Stimulated activated CD4-positive, alpha-beta T cell treated with anti-CD3 and anti-CD28 coated beads, Interleukin-2, amount 100 ng/mL, for 48 hours (primary cell): Measurements from ENCODE around the gene LRMDA.

Experiments used
- DNase-seq, 2 donors: peaks; one replicate each; pipeline ENCODE4 v3.0.0-alpha.2; 2020

The LRMDA gene

GRCh38 chr10:75431180-75432111 is at the start of gene LRMDA:
Gene LRMDA (plus strand): TSS chr10:75431624.
- no peak for DNase-seq

GRCh38 chr10:75386128-75386527 is 45.3 kb upstream of the LRMDA start:
- no peak for DNase-seq

- DNase-seq: no peak
Measured at GRCh38 chr10:75388082-75388481, 43.3 kb upstream of the LRMDA start.

GRCh38 chr10:75390178-75390577 is 41.2 kb upstream of the LRMDA start:
- DNase-seq: no peak

- no peak for DNase-seq
Measured at GRCh38 chr10:75392271-75392670, 39.2 kb upstream of the LRMDA start.

GRCh38 chr10:75392744-75393143 is 38.7 kb upstream of the LRMDA start:
- DNase-seq: no peak

GRCh38 chr10:75394221-75394620 is 37.2 kb upstream of the LRMDA start:
- no peak for DNase-seq

GRCh38 chr10:75395066-75395931 is 36.1 kb upstream of the LRMDA start:
- DNase-seq: peak; percentile 33 to 58

GRCh38 chr10:75395932-75396630 is 35.3 kb upstream of the LRMDA start:
- no peak for DNase-seq

- no peak for DNase-seq
Measured at GRCh38 chr10:75396631-75397495, 34.6 kb upstream of the LRMDA start.

GRCh38 chr10:75397496-75398199 is 33.8 kb upstream of the LRMDA start:
- DNase-seq: no peak

GRCh38 chr10:75398200-75398691 is 33.2 kb upstream of the LRMDA start:
- no peak for DNase-seq

- DNase-seq: no peak
Measured at GRCh38 chr10:75398692-75399460, 32.5 kb upstream of the LRMDA start.

GRCh38 chr10:75399461-75400162 is 31.8 kb upstream of the LRMDA start:
- no peak for DNase-seq

GRCh38 chr10:75400163-75400770 is 31.2 kb upstream of the LRMDA start:
- no peak for DNase-seq

- no peak for DNase-seq
Measured at GRCh38 chr10:75400771-75401568, 30.5 kb upstream of the LRMDA start.

- peak in 1 of 2 donors; percentile 40 for DNase-seq
Measured at GRCh38 chr10:75401569-75402485, 29.6 kb upstream of the LRMDA start, which contains the start of gene ZNF503. Gene ZNF503 (minus strand): TSS chr10:75401764. CDS start chr10:75401419, 345 bp downstream.
